ENCODE data around the gene RNGTT. TPM values are rescaled to one million over a fixed set of nuclear protein-coding genes. Genes with fewer than 3 reads are reported as not detected.

The RNGTT gene
- total RNA-seq, 4 donors from 2014 or later, result 13.9 to 20.5 (median 18.4) TPM

DNA sequence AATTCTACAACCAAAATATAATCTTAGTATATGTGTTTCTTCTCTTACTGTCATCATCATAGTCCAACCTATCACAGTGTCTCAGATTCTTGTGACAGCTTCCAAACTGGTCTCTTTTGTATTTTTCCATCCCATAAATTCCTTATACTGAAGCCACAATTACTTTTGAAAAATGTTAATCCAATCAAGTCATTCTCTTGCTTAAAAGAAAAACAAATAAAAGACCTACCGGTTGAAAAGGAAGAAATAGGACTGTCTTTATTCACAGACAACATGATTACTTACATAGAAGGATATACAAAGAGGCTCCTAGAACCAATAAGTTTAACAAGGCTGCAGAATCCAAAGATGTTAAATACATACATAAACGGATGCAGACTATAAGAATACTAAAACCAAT is 339.9 kb downstream of the RNGTT start:
- H3K4me3 ChIP-seq, result no peak overlapping the region
- no peak for DNase-seq (ENCODE audit: low spot score in 2 of 2)
- H3K4me1 ChIP-seq, result no peaks in the 10 kb centered on the region
- WGBS, 2 donors, result 95 to 98% methylated on average over 2 of the region's 2 CpGs
- TF ChIP-seq EP300 (IDR thresholded peaks at IDR 0.05) (no peak), POLR2A (IDR thresholded peaks at IDR 0.05) (no peak)
- TF ChIP-seq, protein P1, sequence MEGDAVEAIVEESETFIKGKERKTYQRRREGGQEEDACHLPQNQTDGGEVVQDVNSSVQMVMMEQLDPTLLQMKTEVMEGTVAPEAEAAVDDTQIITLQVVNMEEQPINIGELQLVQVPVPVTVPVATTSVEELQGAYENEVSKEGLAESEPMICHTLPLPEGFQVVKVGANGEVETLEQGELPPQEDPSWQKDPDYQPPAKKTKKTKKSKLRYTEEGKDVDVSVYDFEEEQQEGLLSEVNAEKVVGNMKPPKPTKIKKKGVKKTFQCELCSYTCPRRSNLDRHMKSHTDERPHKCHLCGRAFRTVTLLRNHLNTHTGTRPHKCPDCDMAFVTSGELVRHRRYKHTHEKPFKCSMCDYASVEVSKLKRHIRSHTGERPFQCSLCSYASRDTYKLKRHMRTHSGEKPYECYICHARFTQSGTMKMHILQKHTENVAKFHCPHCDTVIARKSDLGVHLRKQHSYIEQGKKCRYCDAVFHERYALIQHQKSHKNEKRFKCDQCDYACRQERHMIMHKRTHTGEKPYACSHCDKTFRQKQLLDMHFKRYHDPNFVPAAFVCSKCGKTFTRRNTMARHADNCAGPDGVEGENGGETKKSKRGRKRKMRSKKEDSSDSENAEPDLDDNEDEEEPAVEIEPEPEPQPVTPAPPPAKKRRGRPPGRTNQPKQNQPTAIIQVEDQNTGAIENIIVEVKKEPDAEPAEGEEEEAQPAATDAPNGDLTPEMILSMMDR (IDR thresholded peaks at IDR 0.05), result no peak
- H3K27me3 ChIP-seq, result no peaks in the 10 kb centered on the region
- H3K9me3 ChIP-seq, result no peaks in the 10 kb centered on the region
- H3K27ac ChIP-seq, result no peak overlapping the region
- no peaks in the 10 kb centered on the region for H3K36me3 ChIP-seq

- H3K27ac ChIP-seq, result no peak overlapping the region
- no peaks in the 10 kb centered on the region for H3K27me3 ChIP-seq
- H3K4me3 ChIP-seq, result no peak overlapping the region
- no peaks in the 10 kb centered on the region for H3K9me3 ChIP-seq
- no peak for DNase-seq (ENCODE audit: low spot score in 2 of 2)
- H3K4me1 ChIP-seq, result no peaks in the 10 kb centered on the region
- no peak for TF ChIP-seq POLR2A (IDR thresholded peaks at IDR 0.05)
- H3K36me3 ChIP-seq, result no peaks in the 10 kb centered on the region
- WGBS, 2 donors, result 94 to 96% methylated on average over 7 of the region's 7 CpGs
These were observed 343.5 kb downstream of the RNGTT start for GRCh38 chr6:88619951-88620350.

DNA sequence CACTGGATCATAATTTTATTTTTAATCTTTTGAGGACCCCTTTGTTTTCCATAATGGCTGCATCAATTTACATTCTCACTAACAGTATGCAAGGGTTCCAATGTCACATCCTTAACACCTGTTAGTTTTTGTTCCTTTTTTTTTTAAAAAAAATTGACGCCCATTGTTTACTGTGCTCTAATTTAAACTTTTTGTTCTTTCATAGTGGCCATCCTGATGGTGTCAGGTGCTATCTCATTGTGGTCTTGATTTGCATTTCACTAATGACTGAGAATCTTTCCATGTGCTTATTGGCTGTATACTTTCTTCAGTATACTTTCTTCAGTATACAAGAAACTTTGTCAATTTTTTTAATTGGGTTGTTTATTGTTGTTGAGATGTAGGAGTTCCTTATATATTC is 347.0 kb downstream of the RNGTT start:
- TF ChIP-seq EP300 (IDR thresholded peaks at IDR 0.05) (no peak), POLR2A (IDR thresholded peaks at IDR 0.05) (no peak)
- TF ChIP-seq, protein P1 (IDR thresholded peaks at IDR 0.05), result no peak
- H3K27me3 ChIP-seq, result no peaks in the 10 kb centered on the region
- H3K9me3 ChIP-seq, result no peaks in the 10 kb centered on the region
- H3K4me3 ChIP-seq, result no peak overlapping the region
- no peaks in the 10 kb centered on the region for H3K4me1 ChIP-seq
- no peak for DNase-seq (ENCODE audit: low spot score in 2 of 2)
- 83 to 86% methylated on average over 1 of the region's 1 CpG for WGBS, 2 donors
- peaks cover 0 to 25% (median 0%) of the 10 kb centered on the region in 3 donors for H3K36me3 ChIP-seq
- no peak overlapping the region for H3K27ac ChIP-seq

DNA sequence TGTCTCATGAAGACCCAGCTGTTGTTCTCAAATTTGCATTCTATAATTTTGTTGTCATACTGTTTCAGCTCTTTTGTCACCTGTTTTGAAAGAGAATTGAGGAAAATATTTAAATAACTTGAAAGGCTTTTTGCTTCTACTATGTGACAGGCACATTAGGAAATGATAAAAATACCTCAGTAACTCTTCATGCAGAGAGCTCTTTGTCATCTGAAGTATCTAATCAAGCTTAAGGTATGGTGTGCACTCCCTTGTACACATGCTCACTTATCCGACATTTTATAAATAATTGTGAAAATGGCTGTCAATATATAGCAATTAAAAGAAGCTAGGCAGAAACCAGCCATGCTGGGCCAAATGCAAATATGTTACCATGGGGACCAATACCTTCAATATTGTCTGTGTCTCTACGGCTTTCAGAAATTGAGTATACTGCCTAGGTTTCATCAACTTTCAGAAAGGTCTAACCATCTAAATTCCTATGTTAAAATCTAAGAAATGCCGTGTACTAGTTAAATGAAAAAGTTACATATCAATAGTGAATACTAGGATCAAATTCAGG is 349.0 kb downstream of the RNGTT start:
- Histone ChIP-seq H3K27me3 (no peaks in the 10 kb centered on the region), H3K27ac (no peak overlapping the region), H3K4me1 (no peaks in the 10 kb centered on the region), H3K4me3 (no peak overlapping the region), H3K36me3 (peaks cover 0 to 25% (median 0%) of the 10 kb centered on the region in 3 donors), H3K9me3 (no peaks in the 10 kb centered on the region)
- DNase-seq (ENCODE audit: low spot score in 2 of 2), result no peak
- WGBS, 2 donors, result 96 to 98% methylated on average over 3 of the region's 3 CpGs
- TF ChIP-seq, protein P1 (IDR thresholded peaks at IDR 0.05), result no peak
- TF ChIP-seq POLR2A (IDR thresholded peaks at IDR 0.05), result no peak
- TF ChIP-seq EP300 (IDR thresholded peaks at IDR 0.05), result no peak

GRCh38 chr6:88612631-88613030 is 350.8 kb downstream of the RNGTT start:
- DNase-seq (ENCODE audit: low spot score in 2 of 2), result no peak
- Histone ChIP-seq H3K36me3 (peaks cover 0 to 25% (median 0%) of the 10 kb centered on the region in 3 donors), H3K27me3 (no peaks in the 10 kb centered on the region), H3K9me3 (no peaks in the 10 kb centered on the region), H3K27ac (no peak overlapping the region), H3K4me1 (no peaks in the 10 kb centered on the region), H3K4me3 (no peak overlapping the region)
- TF ChIP-seq POLR2A (IDR thresholded peaks at IDR 0.05) (no peak), EP300 (IDR thresholded peaks at IDR 0.05) (no peak)
- TF ChIP-seq, protein P1 (IDR thresholded peaks at IDR 0.05), result no peak
- 90 to 92% methylated on average over 5 of the region's 5 CpGs for WGBS, 2 donors

- H3K4me3 ChIP-seq, result no peak overlapping the region
- no peaks in the 10 kb centered on the region for H3K9me3 ChIP-seq
- DNase-seq (ENCODE audit: low spot score in 2 of 2), result no peak
- H3K27ac ChIP-seq, result no peak overlapping the region
- peaks cover 0 to 25% (median 0%) of the 10 kb centered on the region in 3 donors for H3K36me3 ChIP-seq
- H3K27me3 ChIP-seq, result no peaks in the 10 kb centered on the region
- TF ChIP-seq, protein P1 (IDR thresholded peaks at IDR 0.05), result no peak
- TF ChIP-seq POLR2A (IDR thresholded peaks at IDR 0.05) (no peak), EP300 (IDR thresholded peaks at IDR 0.05) (no peak)
- H3K4me1 ChIP-seq, result no peaks in the 10 kb centered on the region
- 81 to 86% methylated on average over 4 of the region's 4 CpGs for WGBS, 2 donors
These were observed 351.7 kb downstream of the RNGTT start for GRCh38 chr6:88611721-88612120.
